Measurements from ENCODE around the gene WNT1.

Gene WNT1

DNA sequence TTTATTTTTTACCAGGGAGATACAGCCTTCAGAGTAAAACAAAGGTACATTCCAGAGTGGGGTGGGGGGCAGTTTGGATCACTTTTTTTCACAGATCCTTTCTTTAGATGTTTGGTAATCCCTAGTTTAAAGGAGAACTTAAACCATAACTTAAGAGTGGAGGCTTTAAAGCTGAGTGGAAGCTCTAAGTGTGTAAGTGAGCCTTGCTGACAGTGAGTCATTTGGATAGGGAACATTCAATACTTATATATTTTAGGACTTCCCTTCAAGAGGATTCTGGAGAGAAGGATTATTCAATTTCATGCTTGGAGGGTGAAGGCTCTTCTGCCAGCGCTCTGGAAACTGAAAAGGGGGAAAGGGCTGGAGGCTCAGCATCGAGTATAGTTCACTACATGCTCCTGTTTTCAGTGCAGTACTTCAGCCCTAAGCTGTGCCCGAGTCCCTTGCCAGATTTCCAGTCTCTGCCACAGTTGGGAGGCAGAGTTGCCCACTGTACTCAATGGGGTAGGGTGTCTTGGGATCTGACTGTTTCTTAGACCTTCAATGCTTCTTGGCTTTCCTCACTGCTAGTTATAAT, 32.1 kb downstream of the WNT1 start:
- DNase-seq (ENCODE audit: insufficient read length, low spot score) (no peak), FAIRE-seq (no peak)
- TF ChIP-seq POLR2AphosphoS5 (IDR thresholded peaks at IDR 0.05; ENCODE audit: low read depth, low read length) (no peak), POU2F2 (IDR thresholded peaks at IDR 0.05; ENCODE audit: low read depth, low read length) (no peak), POLR2A (IDR thresholded peaks at IDR 0.05; ENCODE audit: low read depth, low read length) (no peak), PAX5 (IDR thresholded peaks at IDR 0.05; ENCODE audit: insufficient read depth, low read length, severe bottlenecking) (no peak), TAF1 (IDR thresholded peaks at IDR 0.05; ENCODE audit: low read depth, low read length) (no peak), SPI1 (IDR thresholded peaks at IDR 0.05; ENCODE audit: low read depth, low read length) (no peak)

DNA sequence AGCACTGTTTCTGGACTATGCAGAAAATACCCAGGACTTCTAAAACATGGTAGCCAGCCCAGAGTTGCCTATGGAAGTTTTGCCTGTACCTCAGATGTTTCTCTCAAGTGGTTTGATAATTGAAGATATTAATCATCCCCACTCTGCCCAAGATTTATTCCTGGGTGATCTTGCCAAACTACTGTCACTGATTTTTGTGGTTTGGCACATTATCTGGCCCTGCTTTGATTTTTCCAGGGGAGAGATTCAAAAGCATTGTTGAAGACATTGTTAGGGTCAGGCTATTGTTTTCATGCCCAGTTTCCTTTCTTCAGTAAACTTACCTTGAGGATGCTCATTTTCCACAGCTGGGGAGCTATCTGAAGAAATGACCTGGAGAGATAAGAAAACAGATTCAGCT, 34.6 kb downstream of the WNT1 start:
- DNase-seq (ENCODE audit: insufficient read length, low spot score) = no peak
- TF ChIP-seq TAF1 (IDR thresholded peaks at IDR 0.05; ENCODE audit: low read depth, low read length) (no peak), POLR2AphosphoS5 (IDR thresholded peaks at IDR 0.05; ENCODE audit: low read depth, low read length) (no peak), SPI1 (IDR thresholded peaks at IDR 0.05; ENCODE audit: low read depth, low read length) (no peak), PAX5 (IDR thresholded peaks at IDR 0.05; ENCODE audit: insufficient read depth, low read length, severe bottlenecking) (no peak), POLR2A (IDR thresholded peaks at IDR 0.05; ENCODE audit: low read depth, low read length) (no peak), POU2F2 (IDR thresholded peaks at IDR 0.05; ENCODE audit: low read depth, low read length) (no peak)
- FAIRE-seq = no peak

DNA sequence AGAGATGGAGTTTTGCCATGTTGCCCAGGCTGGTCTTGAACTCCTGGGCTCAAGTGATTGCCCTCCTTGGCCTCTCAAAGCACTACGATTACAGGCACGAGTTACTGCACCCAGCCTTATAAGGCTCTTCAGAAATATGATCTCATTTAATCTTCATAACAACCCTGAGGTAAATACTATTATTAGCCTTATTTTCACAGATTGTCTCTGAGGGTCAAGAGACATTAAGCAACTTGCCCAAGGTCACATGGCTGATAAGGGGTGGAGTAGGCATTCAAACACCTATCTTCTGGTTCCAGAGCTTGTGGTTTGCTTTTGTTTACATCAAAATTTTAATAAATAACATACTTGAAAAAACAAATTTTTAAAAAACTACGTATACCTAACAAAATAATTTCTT, 35.3 kb downstream of the WNT1 start:
- FAIRE-seq (no peak), DNase-seq (ENCODE audit: insufficient read length, low spot score) (no peak)
- TF ChIP-seq POLR2AphosphoS5 (IDR thresholded peaks at IDR 0.05; ENCODE audit: low read depth, low read length) (no peak), SPI1 (IDR thresholded peaks at IDR 0.05; ENCODE audit: low read depth, low read length) (no peak), POLR2A (IDR thresholded peaks at IDR 0.05; ENCODE audit: low read depth, low read length) (no peak)

DNA sequence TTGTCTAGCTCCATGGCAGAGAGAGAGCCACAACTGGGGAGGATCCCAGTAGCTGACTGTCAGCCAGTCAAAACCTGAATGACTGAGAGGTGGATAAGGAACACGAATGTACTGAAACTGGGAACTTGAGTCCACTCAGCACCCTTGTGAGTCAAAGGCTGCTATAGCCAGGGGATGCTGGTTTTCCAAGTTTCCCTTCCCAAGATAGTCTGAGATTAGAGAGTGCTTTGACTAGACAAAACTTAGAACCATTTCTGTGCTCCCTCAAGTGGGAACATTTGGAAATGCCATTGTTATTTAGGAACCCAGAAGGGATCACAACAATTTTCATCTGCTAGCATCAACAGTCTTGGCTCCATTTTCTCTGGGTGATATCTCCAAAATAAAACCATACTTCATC, 36.4 kb downstream of the WNT1 start:
- no peak for FAIRE-seq
- no peak for DNase-seq (ENCODE audit: insufficient read length, low spot score)
- no peak for TF ChIP-seq POLR2A (IDR thresholded peaks at IDR 0.05; ENCODE audit: low read depth, low read length)
- TF ChIP-seq POU2F2 (IDR thresholded peaks at IDR 0.05; ENCODE audit: low read depth, low read length) = no peak

DNA sequence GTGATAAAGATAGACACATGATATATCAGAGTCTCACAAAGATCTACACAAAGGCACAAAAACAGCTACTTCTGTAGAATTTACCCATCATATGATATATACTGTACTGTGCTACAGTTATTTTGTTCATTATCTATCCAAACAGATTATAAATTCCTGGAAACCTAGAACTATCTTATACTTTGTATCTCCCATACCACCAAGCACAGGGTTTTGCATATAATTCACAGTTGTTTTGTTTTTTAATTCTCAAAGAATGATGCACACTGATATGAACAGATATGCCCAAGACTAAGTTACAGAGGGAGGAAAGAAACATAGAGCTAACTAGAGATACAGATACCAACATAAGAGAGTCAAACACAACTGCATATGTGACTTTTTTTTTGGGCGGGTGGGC, 37.1 kb downstream of the WNT1 start:
- TF ChIP-seq POLR2A (IDR thresholded peaks at IDR 0.05; ENCODE audit: low read depth, low read length) (no peak), POU2F2 (IDR thresholded peaks at IDR 0.05; ENCODE audit: low read depth, low read length) (no peak), PAX5 (IDR thresholded peaks at IDR 0.05; ENCODE audit: insufficient read depth, low read length, severe bottlenecking) (no peak), SPI1 (IDR thresholded peaks at IDR 0.05; ENCODE audit: low read depth, low read length) (no peak), TAF1 (IDR thresholded peaks at IDR 0.05; ENCODE audit: low read depth, low read length) (no peak), POLR2AphosphoS5 (IDR thresholded peaks at IDR 0.05; ENCODE audit: low read depth, low read length) (no peak)
- no peak for DNase-seq (ENCODE audit: insufficient read length, low spot score)
- FAIRE-seq = no peak

DNA sequence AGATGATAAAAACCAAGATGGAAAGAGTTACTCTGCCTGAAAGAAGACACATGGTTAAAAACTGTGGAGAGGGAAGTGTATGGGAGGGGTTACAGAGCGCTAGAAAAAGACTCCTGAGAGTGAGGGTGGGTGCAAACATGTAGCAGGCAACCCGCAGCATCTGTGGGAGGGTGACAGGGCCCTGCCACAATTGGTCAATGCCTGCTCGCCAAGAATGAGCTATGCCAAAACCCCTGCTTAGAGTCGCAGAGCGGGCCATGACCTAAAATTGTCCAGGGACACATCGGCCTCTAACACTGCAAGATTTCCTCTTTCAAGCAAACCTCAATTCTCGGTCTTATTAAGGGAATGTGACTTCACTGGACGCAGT, 39.8 kb downstream of the WNT1 start:
- FAIRE-seq (peak; percentile 79), DNase-seq (ENCODE audit: insufficient read length, low spot score) (no peak)
- TF ChIP-seq POU2F2 (IDR thresholded peaks at IDR 0.05; ENCODE audit: low read depth, low read length) (no peak), SPI1 (IDR thresholded peaks at IDR 0.05; ENCODE audit: low read depth, low read length) (no peak), POLR2AphosphoS5 (IDR thresholded peaks at IDR 0.05; ENCODE audit: low read depth, low read length) (no peak), POLR2A (IDR thresholded peaks at IDR 0.05; ENCODE audit: low read depth, low read length) (no peak), TAF1 (IDR thresholded peaks at IDR 0.05; ENCODE audit: low read depth, low read length) (no peak), PAX5 (IDR thresholded peaks at IDR 0.05; ENCODE audit: insufficient read depth, low read length, severe bottlenecking) (no peak)

DNA sequence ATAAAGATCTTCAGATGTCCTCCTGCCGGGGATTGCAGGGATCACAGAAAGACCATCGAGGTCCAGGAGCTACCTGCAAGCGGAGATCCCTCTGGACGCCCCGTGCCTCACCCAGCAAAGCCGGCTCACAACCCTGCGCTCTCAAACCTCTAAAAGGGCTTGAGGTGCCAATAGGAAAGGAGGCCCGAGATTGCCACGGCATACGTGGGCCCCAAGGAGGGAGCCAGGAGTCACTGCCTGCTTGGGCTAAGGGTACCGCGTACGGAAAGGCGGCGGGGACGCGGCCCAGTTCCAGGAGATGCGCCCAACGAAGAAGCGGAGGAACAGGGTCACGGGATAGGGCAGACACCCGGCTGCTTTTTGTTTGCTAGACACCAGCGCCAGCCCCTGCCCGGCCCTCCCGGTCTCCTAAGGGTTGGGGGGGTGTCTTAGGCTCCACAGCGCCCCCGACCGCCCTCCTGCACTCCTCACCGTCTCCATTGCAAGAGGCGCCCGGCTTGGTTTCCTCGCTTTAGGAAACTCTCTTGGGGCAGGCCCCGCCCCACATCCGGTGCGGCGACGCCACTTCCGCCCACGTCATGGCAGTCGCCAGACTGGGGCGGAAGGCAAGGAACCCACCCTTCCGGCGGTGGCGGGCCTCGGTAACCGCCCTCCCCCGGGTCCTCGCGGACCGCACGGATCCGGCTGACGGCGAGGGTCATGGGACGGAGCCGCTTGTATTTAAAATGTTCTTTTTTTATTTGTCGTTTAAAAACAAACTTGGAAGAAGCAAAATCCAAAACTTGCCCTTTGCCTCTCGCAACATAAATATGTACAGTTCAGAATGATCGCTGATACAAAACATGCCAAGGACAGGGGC, 40.4 kb downstream of the WNT1 start, which contains the start of gene PRKAG1:
Gene PRKAG1 (minus strand): TSS at position 516 of the 859 bp plus-strand sequence. CDS start 36 bp downstream, at position 480.
- DNase-seq (ENCODE audit: insufficient read length, low spot score) = peak; percentile 99
- TF ChIP-seq TAF1 (IDR thresholded peaks at IDR 0.05; ENCODE audit: low read depth, low read length) (peak; percentile 94), PAX5 (IDR thresholded peaks at IDR 0.05; ENCODE audit: insufficient read depth, low read length, severe bottlenecking) (no peak), POLR2AphosphoS5 (IDR thresholded peaks at IDR 0.05; ENCODE audit: low read depth, low read length) (peak; percentile 93), SPI1 (IDR thresholded peaks at IDR 0.05; ENCODE audit: low read depth, low read length) (peak; percentile 64), POU2F2 (IDR thresholded peaks at IDR 0.05; ENCODE audit: low read depth, low read length) (peak; percentile 76; the same call in 1 of the 2 replicates), POLR2A (IDR thresholded peaks at IDR 0.05; ENCODE audit: low read depth, low read length) (peak; percentile 94)
- FAIRE-seq = peak; percentile 93

DNA sequence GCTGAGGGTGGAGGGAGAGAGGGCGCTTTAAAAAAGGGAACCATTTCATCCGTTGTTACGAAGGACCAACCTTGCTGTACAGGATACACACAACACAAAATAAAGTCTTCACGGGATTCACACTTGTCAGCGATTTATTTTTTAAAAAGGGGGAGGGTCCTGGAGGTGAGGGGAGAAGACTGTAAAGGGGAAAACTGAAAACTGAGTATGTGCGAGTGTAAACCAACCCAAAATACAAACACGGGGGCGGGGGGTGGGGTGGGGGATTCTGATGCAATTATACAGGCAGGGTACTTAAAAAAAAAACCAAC, 41.0 kb downstream of the WNT1 start:
- TF ChIP-seq TAF1 (IDR thresholded peaks at IDR 0.05; ENCODE audit: low read depth, low read length) (no peak), POU2F2 (IDR thresholded peaks at IDR 0.05; ENCODE audit: low read depth, low read length) (no peak), POLR2A (IDR thresholded peaks at IDR 0.05; ENCODE audit: low read depth, low read length) (no peak), PAX5 (IDR thresholded peaks at IDR 0.05; ENCODE audit: insufficient read depth, low read length, severe bottlenecking) (no peak), POLR2AphosphoS5 (IDR thresholded peaks at IDR 0.05; ENCODE audit: low read depth, low read length) (no peak), SPI1 (IDR thresholded peaks at IDR 0.05; ENCODE audit: low read depth, low read length) (no peak)
- DNase-seq (ENCODE audit: insufficient read length, low spot score) (no peak), FAIRE-seq (no peak)

DNA sequence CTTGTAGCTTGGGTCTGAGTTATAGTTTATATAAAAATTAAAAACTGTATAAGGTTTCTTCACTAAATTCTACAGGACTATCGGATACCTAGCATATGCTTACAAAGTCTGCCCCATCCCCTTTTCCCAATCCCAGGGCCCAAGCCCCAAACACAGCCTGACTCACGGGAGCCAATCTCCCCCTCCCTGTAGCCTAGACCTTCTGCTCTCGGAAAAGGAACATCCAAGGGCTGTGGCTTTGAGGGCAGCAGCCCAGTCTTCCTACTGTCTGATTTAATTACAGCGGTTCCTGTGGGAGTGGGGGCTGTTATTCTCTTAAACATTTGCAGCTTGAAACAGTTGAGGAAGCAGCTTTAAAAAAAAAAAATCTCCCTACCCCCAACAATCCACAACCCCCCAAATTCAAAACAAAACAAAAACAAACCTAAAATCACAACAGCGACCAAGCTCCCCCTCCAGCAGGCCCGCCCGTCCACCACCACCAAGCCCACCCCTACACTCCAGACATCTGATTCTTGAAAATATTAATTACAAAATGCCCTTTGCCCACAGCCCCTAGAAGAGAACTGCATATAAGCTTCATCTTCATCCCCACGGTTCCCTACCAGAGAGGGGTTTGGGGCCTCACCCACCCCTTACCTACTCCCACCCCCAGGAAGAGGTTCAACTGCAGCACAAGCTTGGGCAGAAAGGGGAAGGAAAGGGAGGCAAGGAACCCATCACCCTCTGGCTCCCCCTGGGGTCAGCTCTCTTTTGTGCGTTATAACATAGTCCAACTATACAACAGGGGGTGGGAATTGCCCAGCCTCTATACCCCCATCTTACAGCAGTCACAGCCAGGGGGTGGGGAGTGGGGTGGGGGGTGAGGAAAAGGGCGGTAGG, 41.6 kb downstream of the WNT1 start:
- FAIRE-seq = no peak
- peak; percentile 71 for DNase-seq (ENCODE audit: insufficient read length, low spot score)
- TF ChIP-seq SPI1 (IDR thresholded peaks at IDR 0.05; ENCODE audit: low read depth, low read length) (no peak), PAX5 (IDR thresholded peaks at IDR 0.05; ENCODE audit: insufficient read depth, low read length, severe bottlenecking) (no peak), POLR2A (IDR thresholded peaks at IDR 0.05; ENCODE audit: low read depth, low read length) (no peak), POU2F2 (IDR thresholded peaks at IDR 0.05; ENCODE audit: low read depth, low read length) (no peak), TAF1 (IDR thresholded peaks at IDR 0.05; ENCODE audit: low read depth, low read length) (no peak), POLR2AphosphoS5 (IDR thresholded peaks at IDR 0.05; ENCODE audit: low read depth, low read length) (no peak)

All from GM12891 (cell line).